Stimulated activated CD4-positive, alpha-beta T cell treated with anti-CD3 and anti-CD28 coated beads, TNF-alpha, amount 100 ng/mL, for 48 hours (primary cell): ENCODE results near the gene SLC25A1.

ENCODE experiments used
- DNase-seq, 3 donors: peaks; one replicate each; pipeline ENCODE4 v3.0.0-alpha.2; 2020; ENCODE audit warnings: low read depth in 3 of 3

Gene SLC25A1

DNA sequence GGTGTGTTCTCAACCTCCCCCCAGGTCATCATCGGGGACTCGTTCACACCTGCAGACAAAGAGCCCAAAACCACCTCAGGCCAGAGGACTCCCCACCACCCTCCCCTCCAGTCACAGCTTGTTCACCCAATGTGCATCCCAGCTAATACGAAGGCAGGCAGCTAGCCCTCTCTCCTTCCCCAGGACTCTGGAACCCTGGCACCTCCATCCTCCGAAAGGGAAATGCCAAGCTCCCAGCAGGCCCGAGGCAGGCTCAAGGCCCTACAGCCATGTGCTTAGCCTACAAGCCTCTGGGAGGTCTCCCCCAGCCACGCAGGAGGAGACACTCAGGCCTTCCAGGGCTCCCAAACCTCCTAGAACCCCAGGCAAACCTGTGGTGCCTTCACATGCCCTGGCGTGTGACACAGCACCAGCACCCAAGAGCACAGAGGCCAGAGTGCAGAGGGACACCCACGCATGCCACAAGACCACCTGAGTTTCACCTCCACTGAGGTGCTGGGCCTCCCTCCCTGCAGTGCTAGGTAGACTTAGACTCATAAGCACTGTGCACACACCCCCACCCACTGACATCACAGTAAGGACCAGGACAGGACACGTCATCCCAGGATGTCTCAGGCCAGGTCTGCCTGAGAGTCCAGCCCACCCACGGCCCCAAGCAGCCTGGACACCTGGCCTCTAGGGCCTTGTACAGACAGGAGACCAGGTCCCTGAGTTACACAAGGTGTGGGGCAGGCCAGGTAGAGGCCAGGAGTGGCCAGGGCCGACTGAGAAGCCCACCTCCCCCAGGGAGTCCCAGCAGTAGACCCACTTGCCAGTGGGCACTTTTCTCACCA is 40.9 kb downstream of the SLC25A1 start:
- no peak for DNase-seq

GRCh38 chr22:19136915-19137314 is 41.6 kb downstream of the SLC25A1 start:
- no peak for DNase-seq

DNA sequence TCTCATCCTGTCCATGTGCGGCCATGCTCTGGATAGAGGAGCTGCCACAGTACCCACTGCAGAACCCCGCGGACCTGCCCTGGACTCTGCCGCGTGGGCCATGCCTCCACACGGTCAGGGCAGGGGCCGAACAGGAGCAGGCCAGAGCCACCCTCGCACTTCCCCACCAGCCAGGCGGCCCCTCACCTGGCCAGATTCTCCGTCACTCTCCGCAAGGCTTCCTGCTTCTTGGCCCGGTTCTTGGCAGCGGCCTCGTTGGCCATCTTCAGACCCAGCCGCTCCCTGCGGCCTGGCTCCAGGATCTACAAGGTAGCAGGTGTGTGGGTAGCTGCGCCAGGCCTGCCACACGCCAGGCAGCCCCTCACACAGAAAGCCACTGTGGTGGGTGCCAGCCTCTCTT is 43.7 kb downstream of the SLC25A1 start:
- no peak for DNase-seq

- no peak for DNase-seq
Observed at GRCh38 chr22:19134176-19134831, 44.2 kb downstream of the SLC25A1 start.

DNA sequence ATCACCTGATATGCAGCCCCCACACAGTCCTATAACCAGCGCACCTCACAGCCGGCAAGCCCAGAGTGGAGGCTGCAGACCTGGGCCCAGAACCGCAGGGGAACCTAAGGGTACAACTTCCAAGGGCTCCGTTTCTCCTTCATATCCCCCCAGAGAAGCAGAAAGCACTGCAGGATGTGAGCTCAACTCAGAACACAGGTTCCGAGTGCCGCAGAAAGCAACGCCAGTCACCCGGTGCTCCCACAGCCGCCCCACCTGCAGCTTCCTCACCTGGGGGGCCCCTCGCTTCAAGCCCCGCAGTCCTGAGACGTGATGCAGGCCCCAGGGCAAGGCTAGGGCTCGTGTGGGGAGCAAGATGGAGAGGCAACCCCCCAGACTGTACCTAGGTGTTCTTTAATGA is 45.0 kb downstream of the SLC25A1 start:
- DNase-seq: no peak

- no peak for DNase-seq
Observed at GRCh38 chr22:19132693-19133400, 45.7 kb downstream of the SLC25A1 start.

DNA sequence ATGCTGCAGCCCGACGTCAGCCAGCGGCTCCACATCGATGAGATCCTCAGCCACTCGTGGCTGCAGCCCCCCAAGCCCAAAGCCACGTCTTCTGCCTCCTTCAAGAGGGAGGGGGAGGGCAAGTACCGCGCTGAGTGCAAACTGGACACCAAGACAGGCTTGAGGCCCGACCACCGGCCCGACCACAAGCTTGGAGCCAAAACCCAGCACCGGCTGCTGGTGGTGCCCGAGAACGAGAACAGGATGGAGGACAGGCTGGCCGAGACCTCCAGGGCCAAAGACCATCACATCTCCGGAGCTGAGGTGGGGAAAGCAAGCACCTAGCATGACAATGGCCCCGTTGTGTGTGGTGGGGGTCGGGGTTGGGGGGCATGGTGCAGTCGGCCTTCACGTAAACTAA is 46.4 kb downstream of the SLC25A1 start:
- DNase-seq: no peak

- DNase-seq: no peak
Observed at GRCh38 chr22:19131685-19132015, 46.9 kb downstream of the SLC25A1 start.

GRCh38 chr22:19130959-19131684 is 47.4 kb downstream of the SLC25A1 start, which contains the start of gene TSSK2:
TSSK2 (plus strand) TSS chr22:19131308; CDS start chr22:19131400, 92 bp downstream.
- DNase-seq: no peak

DNA sequence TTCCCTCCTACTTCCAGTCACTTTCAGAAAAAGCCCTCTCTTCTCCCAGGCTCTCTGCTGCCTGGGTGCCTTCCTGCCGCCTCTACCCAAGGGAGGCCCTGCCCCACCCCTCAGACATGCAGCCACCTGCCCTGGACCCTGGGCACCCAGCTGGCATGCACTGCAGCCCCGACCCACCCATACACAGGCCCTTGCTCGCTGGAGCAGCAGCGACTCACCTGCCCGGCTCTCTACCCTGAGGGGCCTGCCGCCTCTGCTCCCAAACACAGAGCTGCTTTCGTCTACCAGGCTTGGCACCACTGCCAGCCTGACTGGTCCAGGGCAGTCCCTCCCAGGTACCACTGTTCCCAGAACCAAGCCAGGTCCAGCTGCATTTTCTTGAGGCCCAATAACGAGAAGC is 48.7 kb downstream of the SLC25A1 start:
- no peak for DNase-seq

- DNase-seq: no peak
Observed at GRCh38 chr22:19128946-19129727, 49.4 kb downstream of the SLC25A1 start.

DNA sequence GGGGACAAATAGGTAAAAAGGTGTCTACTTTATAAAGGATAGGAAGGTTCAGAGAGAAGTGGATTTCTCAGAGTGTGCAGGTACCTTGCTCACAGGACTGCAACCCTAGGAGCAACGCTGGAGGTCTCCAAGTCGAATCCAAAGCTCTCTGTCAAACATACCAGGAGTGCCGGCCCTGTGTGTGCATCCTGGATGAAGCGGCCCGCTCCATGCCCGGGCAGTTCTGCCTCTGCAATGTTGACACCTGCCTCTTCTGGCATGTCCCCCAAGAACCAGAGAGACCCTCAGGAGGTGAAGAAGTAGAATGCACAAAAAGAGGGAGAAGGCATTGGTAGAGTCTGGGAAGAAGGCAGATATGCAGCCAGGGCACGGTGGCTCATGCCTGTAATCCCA is 50.5 kb downstream of the SLC25A1 start:
- DNase-seq: no peak

GRCh38 chr22:19127329-19128008 is 51.1 kb downstream of the SLC25A1 start:
- DNase-seq: no peak

GRCh38 chr22:19126309-19127273 is 51.9 kb downstream of the SLC25A1 start:
- DNase-seq: no peak
